ENCODE measurements around the gene CPNE8. TPM values are rescaled to one million over a fixed set of nuclear protein-coding genes. Genes with fewer than 3 reads are reported as not detected.

Gene CPNE8
- total RNA-seq, 1 donor from 2014 or later: 9.4 TPM

GRCh38 chr12:38907201-38907923 is 2.0 kb upstream of the CPNE8 start:
- H3K27ac ChIP-seq (ENCODE audit: low read depth, low read length): no peak overlapping the region

GRCh38 chr12:38906482-38907200 is 1.2 kb upstream of the CPNE8 start:
- Mint-ChIP-seq H3K9me3 (ENCODE audit: unreplicated experiment) (no peaks in the 10 kb centered on the region), H3K36me3 (ENCODE audit: low read depth, unreplicated experiment) (no peaks in the 10 kb centered on the region), H3K4me3 (ENCODE audit: unreplicated experiment) (peak overlapping the region; percentile 94), H3K27ac (ENCODE audit: unreplicated experiment) (peak overlapping the region; percentile 87), H3K4me1 (ENCODE audit: low read depth, unreplicated experiment) (peaks cover 6% of the 10 kb centered on the region), H3K27me3 (ENCODE audit: low read depth, unreplicated experiment) (no peaks in the 10 kb centered on the region)
- TF ChIP-seq EZH2 (IDR thresholded peaks at IDR 0.05; ENCODE audit: insufficient read depth, low read length): no peak
- peak; percentile 66 for TF ChIP-seq CTCF (IDR thresholded peaks at IDR 0.05; ENCODE audit: insufficient read depth, low read depth, low read length)
- H3K36me3 ChIP-seq (ENCODE audit: insufficient read depth, low read length): no peaks in the 10 kb centered on the region
- DNase-seq (ENCODE audit: low read depth) (peak; percentile 80), FAIRE-seq (no peak)
- peak overlapping the region; percentile 97 for H3K4me2 ChIP-seq (ENCODE audit: low read length)
- peak overlapping the region; percentile 80 for H3K9ac ChIP-seq (ENCODE audit: low read length)
- H3K79me2 ChIP-seq (ENCODE audit: insufficient read depth, low read length): no peaks in the 10 kb centered on the region
- peak overlapping the region; percentile 73 for H3K4me3 ChIP-seq (ENCODE audit: insufficient read depth, low read depth, low read length)
- H3K4me1 ChIP-seq (ENCODE audit: insufficient read depth, low read length): no peaks in the 10 kb centered on the region
- H3K27ac ChIP-seq (ENCODE audit: low read depth, low read length): no peak overlapping the region
- no peaks in the 10 kb centered on the region for H3K9me3 ChIP-seq (ENCODE audit: insufficient read depth, low read depth, low read length)
- no peaks in the 10 kb centered on the region for H3K27me3 ChIP-seq (ENCODE audit: insufficient read depth, low read length)
- H2AFZ ChIP-seq (ENCODE audit: low read depth, low read length): peak overlapping the region; percentile 95
- no peaks in the 10 kb centered on the region for H4K20me1 ChIP-seq (ENCODE audit: insufficient read depth, low read length)

More at GRCh38 chr12:38907201-38907923, 2.0 kb upstream of the CPNE8 start:
- H3K4me3 ChIP-seq (ENCODE audit: insufficient read depth, low read depth, low read length): peak overlapping the region; percentile 73
- no peak overlapping the region for H3K27ac Mint-ChIP-seq (ENCODE audit: unreplicated experiment)
- no peaks in the 10 kb centered on the region for H4K20me1 ChIP-seq (ENCODE audit: insufficient read depth, low read length)
- no peaks in the 10 kb centered on the region for H3K27me3 ChIP-seq (ENCODE audit: insufficient read depth, low read length)
- no peaks in the 10 kb centered on the region for H3K36me3 Mint-ChIP-seq (ENCODE audit: low read depth, unreplicated experiment)
- DNase-seq (ENCODE audit: low read depth): no peak
- no peaks in the 10 kb centered on the region for H3K27me3 Mint-ChIP-seq (ENCODE audit: low read depth, unreplicated experiment)
- FAIRE-seq: no peak
- H3K79me2 ChIP-seq (ENCODE audit: insufficient read depth, low read length): no peaks in the 10 kb centered on the region
- TF ChIP-seq EZH2 (IDR thresholded peaks at IDR 0.05; ENCODE audit: insufficient read depth, low read length): no peak
- no peak for TF ChIP-seq CTCF (IDR thresholded peaks at IDR 0.05; ENCODE audit: insufficient read depth, low read depth, low read length)
- H3K4me1 ChIP-seq (ENCODE audit: insufficient read depth, low read length): no peaks in the 10 kb centered on the region
- H3K4me1 Mint-ChIP-seq (ENCODE audit: low read depth, unreplicated experiment): peaks cover 6% of the 10 kb centered on the region
- H3K36me3 ChIP-seq (ENCODE audit: insufficient read depth, low read length): no peaks in the 10 kb centered on the region
- H2AFZ ChIP-seq (ENCODE audit: low read depth, low read length): peak overlapping the region; percentile 95
- H3K9ac ChIP-seq (ENCODE audit: low read length): peak overlapping the region; percentile 80
- peak overlapping the region; percentile 94 for H3K4me3 Mint-ChIP-seq (ENCODE audit: unreplicated experiment)
- H3K4me2 ChIP-seq (ENCODE audit: low read length): peak overlapping the region; percentile 97
- no peaks in the 10 kb centered on the region for H3K9me3 ChIP-seq (ENCODE audit: insufficient read depth, low read depth, low read length)
- no peaks in the 10 kb centered on the region for H3K9me3 Mint-ChIP-seq (ENCODE audit: unreplicated experiment)
